HG03520 (cell line): ENCODE data around the gene CTU1.

Experiments
- ATAC-seq: cut with Tn5 transposase; IDR thresholded peaks from one replicate; pipeline ENCODE4 v1.9.1; 2021; ENCODE audit warnings: mild to moderate bottlenecking, moderate library complexity; ENCODE audit not compliant: unreplicated experiment

Gene CTU1

DNA sequence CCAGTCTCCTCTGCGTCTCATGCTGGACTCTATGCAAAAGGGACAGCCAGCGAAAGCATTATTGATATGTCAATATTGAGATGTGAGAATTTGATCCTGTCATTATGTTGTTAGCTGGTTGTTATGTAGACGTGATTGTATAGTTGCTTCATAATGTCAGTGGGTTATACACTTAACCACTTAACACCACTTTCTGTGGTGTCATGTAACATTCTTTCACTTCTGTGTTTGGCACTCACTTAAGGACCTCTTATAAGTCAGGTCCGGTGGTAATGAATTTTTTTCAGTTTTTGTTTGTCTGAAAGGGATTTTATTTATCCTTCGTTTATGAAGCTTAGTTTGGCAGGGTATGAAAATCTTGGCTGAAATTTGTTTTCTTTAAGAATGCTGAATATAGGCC is 26.8 kb upstream of the CTU1 start:
- ATAC-seq, result no peak

DNA sequence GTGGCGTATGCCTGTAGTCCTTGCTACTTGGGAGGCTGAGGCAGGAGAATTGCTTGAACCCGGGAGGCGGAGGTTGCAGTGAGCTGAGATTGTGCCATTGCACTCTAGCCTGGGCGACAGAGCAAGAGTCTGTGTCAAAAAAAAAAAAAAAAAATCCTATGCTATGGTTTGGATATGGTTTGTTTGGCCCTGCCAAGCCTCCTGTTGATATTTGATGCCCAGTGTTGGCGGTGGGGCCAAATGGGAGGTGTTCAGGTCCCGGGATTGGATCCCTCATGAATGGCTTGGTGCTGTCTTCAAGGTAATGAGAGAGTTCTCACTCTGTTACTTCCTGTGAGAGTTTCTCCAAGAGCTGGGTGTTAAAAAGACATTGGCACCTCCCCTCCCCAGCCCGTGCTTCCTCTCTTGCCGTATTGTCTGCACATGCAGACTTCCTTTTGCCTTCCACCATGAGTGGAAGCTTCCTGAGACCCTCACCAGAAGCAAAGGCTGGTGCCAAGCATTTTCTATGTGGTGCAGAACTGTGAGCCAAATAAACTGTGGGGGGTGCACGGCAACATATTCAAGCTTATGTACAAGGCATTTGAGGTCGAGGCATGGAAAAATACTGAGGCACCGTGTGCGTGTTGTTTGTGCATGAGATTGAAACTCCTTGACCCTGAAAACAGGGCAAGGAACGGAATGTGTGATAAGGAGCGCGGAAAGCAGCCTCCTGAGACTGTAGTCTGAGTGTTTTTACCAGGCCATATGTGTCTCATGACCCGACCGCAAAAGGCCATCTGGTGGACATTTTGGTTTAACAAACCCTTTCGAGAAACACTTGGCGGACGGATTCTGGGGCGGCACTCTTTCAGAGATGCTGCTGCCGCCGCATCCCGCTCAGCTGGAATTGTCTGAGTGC is 23.8 kb upstream of the CTU1 start:
- no peak for ATAC-seq

DNA sequence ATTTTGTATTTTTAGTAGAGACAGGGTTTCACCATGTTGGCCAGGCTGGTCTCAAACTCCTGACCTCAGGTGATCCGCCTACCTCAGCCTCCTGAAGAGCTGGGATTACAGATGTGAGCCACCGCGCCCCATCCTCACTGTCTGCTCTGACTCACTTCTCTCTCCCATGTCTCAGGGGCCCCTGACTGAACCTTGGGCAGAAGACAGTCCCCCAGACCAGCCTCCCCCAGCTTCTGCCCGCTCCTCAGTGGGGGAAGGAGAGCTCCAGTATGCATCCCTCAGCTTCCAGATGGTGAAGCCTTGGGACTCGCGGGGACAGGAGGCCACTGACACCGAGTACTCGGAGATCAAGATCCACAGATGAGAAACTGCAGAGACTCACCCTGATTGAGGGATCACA is 21.5 kb upstream of the CTU1 start:
- ATAC-seq, result no peak

DNA sequence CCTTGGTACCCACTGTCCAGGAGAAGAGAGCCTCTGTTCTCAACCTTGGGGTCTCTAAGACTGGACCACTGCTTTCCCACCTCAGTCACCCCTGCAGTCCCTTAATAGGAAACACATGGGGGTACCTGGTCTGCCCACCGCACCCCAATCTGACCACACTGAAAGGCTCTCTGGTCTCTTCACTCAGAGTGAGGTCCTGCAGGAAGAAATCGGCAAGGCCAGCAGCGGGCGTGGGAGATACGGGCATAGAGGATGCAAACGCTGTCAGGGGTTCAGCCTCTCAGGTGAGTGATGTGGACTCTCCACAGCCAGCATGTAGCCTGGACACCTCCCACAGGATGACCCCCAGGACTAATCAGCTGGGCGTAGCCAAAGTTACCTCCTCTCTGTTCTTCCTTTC is 20.0 kb upstream of the CTU1 start:
- ATAC-seq, result no peak

DNA sequence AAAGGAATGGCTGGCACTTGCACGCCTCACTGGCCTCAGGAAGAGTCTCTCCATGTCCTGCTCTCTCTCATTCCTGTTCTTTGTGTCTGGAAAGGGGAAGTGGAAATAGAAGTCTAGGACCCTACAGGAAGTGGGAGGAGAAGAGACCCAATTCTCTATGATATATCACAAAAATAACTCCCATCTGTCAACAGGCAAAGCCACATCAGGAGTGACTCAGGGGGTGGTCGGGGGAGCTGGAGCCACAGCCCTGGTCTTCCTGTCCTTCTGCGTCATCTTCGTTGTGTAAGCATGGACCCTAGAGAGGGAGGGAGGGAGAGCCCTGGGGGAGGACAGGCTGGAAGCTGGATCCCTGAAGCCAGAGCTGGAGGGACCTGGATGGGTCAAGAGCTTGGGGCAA is 19.5 kb upstream of the CTU1 start:
- ATAC-seq, result no peak

DNA sequence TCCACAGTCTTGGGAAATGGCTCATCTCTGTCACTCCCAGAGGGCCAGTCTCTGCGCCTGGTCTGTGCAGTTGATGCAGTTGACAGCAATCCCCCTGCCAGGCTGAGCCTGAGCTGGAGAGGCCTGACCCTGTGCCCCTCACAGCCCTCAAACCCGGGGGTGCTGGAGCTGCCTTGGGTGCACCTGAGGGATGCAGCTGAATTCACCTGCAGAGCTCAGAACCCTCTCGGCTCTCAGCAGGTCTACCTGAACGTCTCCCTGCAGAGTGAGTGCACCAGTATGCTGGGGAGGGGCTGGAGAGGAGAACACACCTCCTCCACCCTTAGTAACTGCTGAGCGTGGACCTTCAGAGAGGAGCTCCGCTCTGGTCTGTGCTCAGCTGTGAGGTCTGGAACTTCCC is 18.8 kb upstream of the CTU1 start:
- no peak for ATAC-seq

DNA sequence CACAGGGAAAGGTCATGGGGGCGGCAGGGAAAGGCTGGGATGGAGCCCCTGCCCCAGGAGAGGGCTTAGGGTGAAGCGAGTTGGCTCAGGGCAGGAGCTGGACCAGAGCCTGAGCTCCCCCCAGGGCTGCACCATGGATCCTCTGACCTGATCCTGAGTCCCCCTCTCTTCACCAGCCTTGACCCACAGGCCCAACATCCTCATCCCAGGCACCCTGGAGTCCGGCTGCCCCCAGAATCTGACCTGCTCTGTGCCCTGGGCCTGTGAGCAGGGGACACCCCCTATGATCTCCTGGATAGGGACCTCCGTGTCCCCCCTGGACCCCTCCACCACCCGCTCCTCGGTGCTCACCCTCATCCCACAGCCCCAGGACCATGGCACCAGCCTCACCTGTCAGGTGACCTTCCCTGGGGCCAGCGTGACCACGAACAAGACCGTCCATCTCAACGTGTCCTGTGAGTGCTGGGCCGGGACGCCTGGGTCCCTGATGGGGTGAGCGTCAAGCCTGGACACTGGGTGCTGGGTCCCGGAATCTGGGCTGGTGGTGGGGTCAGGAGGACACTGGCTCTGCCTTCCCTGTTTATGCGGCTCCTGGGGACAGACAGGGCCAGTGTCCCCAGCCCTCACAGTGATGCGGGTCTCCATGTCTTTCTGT is 17.3 kb upstream of the CTU1 start:
- ATAC-seq, result no peak

DNA sequence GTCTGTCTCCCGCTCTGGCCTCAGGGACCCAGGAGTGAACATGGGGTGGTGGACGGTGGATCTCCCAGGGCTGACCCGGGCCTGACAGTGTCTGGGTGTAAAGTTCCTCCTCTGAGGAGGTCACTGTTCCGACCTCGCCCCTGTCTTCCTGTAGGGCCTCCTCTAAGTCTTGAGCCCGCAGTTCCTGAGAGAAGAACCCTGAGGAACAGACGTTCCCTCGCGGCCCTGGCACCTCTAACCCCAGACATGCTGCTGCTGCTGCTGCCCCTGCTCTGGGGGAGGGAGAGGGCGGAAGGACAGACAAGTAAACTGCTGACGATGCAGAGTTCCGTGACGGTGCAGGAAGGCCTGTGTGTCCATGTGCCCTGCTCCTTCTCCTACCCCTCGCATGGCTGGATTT is 16.5 kb upstream of the CTU1 start, which contains the start of gene SIGLEC9:
SIGLEC9 (plus strand) TSS at position 178 of the 400 bp plus-strand sequence; CDS start at position 247, 69 bp downstream.
- ATAC-seq, result no peak

DNA sequence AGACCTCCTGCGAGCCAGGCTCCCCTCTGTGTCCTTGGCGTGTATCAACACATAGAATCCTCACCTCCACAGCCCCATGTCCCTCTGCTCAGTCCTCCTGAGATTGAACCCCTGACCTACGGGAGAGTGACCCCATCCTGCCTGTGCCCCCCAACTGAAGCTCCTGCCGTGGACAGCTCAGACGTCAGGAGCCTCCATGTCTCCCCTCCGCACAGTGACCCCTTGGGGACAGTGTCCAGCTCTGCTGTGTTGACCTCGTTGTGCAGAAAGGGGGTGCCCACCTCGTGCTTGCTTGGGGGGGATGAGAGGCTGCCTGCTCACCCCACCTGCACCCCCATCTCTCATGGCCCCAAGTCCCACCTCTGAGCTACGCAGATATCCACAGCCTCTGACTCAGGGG is 16.0 kb upstream of the CTU1 start:
- ATAC-seq, result no peak

DNA sequence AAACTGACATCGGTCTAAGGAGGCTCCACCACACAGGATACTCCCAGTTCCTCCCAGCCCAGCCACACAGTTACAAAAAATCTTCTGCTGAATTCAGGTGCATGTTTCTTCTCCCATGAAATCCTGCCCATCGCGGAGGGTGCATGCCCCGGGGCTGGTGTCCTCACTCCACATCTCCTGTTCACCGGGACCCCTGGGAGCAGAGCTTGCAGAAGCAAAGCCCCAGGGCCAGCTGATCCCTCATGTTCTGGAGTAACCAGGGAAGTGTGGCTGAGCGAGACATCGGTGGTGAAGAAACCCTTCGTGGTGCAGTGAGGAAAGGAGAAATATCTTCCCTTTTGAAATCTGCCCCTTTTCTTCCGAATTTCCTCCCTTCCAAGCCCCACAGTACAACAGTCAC is 15.6 kb upstream of the CTU1 start:
- ATAC-seq, result no peak

DNA sequence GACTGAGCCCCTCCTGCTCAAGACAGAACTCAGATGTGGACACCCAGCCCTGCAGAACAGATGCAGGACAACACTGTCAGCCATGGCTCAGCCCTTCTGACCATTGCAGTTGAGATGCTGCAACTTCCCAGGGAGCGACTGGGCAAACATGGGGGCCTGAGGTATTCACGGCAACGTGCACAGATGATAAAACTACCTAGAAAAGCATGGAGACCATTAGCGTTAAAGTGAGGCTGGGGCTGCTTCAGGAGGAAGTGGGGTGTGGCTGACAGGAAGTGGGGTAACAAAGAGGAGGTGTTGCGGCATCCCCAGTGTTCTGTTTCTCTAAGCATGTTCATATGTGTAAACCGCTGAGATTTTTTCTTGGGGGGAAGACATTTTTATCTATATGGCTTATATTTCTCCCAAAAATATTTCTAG is 15.2 kb upstream of the CTU1 start:
- no peak for ATAC-seq

DNA sequence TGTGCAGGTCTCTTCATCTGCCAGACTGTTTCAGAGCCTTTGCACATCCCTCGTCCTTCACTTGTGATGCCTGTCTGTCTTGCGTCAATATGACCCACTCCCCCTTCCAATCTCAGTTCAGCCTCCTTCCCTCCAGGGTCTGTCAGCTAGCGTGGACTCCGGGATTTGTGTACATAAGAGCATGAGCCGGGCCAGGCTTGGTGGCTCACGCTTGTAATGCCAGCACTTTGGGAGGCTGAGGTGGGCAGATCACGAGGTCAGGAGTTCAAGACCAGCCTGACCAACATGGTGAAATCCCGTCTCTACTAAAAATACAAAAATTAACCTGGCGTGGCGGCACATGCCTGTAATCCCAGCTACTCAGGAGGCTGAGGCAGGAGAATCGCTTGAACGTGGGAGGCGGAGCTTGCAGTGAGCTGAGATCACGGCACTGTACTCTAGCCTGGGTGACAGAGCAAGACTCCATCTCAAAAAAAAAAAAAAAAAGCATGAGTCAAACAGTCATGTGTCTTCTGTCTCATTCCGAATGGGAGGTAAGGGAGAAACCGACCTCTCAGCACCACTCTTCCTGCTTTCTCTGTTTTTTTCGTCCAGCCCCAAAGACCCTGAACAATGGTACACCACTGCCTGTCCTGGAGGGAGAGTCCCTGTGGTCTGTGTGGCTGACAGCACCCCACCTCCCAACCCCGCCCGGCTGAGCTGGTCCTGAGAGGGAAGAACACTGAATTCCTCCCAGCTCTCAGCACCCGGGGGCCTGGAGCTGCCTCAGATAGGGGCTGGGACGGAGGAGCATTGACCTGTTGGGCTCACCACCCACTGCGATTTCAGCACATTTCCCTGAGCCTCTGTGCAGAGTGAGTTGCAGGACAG is 14.1 kb upstream of the CTU1 start:
- no peak for ATAC-seq

DNA sequence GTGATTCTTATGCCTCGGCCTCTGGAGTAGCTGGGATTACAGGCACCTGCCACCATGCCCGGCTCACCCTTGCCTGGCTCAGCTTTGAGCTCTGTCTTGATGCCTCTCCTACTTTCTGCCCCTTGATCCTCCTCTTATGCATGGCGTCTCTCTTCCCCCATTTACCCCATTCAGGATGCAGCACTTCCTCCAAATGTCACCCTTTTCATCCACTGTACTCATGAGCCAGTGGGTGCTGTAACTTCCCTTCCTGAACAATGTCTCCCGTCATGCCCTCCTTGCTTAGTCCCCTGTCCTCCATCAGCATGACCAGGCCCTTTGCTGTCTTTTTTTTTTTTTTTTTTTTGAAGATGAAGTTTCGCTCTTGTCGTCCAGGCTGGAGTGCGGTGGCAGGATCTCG is 13.0 kb upstream of the CTU1 start:
- no peak for ATAC-seq

DNA sequence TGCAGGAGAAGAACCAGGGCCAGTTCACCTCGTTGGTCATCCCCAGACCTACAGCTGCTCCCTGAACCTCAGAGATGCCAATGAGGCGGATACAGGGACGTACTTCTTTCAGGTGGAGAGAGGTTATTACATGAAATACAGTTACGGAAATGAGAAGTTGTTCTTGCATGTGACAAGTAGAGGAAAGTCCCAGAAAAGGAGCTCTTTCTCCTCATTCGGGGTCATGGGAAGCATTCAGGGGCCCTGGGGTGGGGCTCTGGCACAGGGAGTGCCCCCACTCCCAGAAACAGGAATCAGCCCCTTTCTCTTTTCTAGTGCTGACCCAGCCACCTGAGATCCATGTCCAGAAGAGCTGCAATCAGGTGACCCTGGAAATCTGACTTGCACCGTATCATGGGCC is 12.0 kb upstream of the CTU1 start:
- ATAC-seq, result no peak

DNA sequence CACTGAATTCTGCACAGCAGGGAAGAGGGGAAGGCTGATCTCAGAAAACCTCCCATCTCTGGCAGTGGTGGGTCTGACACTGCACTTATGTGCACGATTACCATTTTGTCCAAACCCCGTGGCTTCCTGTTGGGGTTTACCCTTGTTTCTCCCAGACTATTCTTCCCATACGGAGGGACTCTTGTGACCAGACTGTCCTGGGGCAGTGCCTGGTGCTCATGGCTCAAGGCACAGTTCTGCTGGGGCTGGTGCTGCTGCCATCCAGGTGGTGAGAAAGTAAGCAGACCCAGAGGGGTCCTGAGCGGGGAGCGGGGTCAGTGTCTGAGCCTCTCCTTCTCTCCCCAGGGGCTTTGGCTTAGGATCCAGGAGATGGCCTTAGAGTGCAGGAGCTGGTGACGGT is 11.4 kb upstream of the CTU1 start:
- ATAC-seq, result no peak

DNA sequence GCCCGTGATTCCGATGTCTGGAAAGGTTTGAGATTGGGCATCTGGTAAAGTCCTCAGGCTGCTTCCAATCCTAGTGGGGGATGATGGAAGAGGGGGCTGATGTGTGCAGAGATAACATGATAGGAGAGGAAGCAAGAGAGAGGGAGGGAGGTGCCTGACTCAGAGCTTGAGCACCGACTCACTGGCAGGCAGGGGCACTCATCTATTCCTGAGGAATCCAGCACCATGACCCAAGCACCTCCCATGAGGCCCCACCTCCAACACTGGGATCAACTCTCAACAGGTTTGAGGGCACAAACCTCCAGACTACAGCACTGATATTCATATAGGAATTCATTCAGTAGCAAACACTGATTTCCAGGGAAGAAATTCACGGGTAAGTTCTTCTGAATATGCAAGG is 10.9 kb upstream of the CTU1 start:
- ATAC-seq, result no peak

DNA sequence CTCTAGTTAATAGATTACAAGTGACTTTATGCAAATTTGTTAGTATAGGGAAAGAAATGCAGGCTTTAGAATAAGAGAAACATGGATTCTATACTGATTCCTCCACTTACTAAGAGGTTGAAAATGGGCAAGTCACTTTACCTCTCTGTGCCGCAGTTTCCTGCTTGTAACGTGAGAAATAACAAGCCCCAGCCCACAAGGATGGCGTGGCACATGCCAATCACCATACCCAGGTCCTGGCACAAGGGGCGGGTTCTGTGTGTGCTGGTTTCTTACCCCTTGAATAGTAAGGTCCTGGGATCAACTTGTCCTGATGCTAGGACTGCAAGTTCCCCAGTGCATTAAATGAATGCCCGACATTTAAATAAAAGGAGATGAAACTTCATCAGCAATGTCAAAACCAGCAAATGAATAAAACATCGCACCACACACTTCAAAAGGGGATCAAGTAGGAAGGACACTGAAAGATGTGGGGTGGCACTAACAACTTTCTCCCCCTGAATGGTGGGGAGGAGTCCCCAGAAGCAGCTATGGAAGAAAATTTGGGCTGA is 8.6 kb upstream of the CTU1 start:
- ATAC-seq, result no peak

DNA sequence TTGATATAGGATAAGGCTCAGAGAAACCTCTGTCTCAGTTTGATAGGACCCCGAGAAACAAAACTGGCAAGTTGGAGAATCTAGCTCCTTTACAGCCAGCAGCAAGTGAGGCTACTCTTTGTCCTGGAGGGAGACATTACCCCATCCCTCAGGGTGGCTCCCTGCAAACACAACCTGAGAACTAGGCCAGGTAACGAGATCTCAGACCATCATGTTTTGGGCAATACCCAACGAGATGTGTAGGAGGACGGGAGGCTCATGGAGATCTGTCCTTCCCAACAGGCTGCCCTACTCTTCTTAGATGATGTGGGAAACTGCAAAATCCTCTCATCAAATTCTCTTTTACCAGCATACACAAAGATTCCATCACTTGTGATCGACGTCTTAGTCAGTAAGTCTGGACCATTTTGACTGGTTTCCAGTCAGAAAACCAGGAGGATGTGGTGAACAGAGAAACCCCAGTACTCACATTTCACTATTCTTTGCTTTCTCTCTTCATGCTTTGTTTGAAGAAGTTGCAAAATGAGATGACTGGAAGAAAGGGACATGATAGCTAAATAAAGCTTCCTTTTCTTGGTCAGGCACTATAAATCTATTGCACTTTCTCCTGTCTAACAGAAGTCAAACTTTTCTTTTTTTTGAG is 6.0 kb upstream of the CTU1 start:
- ATAC-seq, result no peak

DNA sequence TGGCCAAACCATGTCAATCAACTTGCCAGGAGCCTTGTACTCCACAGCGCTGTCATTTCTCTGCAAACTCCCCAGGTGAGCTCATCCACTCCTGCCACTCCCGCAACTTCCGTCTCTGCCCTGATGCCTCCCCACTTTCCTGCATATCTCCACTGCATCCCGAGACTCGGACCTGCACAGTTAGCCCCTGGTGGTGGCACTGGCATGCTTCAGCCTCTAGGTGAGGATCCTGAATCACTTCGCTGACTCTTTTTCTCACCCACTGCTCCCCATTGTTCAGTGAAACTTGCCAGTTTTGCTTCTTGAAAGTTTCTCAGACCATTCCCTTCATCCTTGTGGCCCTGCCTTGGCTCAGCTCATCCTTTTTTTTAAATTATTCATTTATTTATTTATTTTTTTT is 3.4 kb upstream of the CTU1 start:
- no peak for ATAC-seq

DNA sequence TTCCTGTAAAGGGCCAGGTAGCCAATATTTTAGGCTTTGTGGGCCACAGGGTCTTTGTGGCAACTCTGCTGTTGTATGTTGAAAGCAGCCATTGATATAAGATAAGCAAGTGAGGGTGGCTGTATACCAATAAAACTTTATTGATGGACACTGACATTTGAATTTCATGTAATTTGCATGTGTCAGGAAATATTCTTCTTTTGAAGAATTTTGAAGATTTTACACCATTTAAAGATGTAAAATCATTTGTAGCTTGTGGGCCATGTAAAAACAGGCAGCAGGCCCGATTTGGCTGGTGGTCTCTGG is 2.4 kb upstream of the CTU1 start:
- ATAC-seq, result no peak

DNA sequence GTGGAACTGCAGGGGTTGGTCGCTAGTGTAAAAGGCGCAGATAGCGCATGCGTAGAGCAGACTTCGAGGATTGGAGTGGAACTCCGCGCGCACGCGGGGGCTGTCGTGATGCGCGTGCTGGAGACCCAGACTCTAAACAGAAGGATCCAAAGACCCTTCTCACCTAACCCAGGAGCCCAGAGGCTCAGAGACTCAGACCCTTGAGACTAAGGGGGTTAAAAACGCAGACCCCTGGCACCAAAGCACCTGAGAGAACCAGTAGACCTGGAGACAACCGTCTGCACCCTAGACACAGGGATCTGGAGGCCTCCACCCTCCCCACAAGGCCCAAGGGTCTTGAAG is 567 bp upstream of the CTU1 start:
- ATAC-seq, result peak; percentile 13
